Activated B cell treated with CpG ODN at 0.5 μM for 24 hours (primary cell): Measurements from ENCODE around the gene SAMHD1. TPM values are rescaled to one million over a fixed set of nuclear protein-coding genes. Genes with fewer than 3 reads are reported as not detected.
A peak's percentile ranks its signal among the peaks of the same experiment; 100 is the strongest.

Source experiments
- ATAC-seq: fragments of 200-7000 bp; cut with Tn5 transposase; one replicate; pipeline ENCODE4 v1.10.0; 2021; ENCODE audit warnings: low read depth, mild to moderate bottlenecking, moderate library complexity
- CTCF ChIA-PET: fragments of 350-600 bp; sonication (Branson Sonifier 250); formaldehyde crosslinking; loops from one replicate; lab custom pipeline; 2021; ENCODE audit warnings: antibody characterized with exemption; lab: Charles Lee
- POLR2A ChIA-PET: fragments of 350-600 bp; sonication (Branson Sonifier 250); formaldehyde crosslinking; loops from one replicate; lab custom pipeline; 2021; ENCODE audit warnings: antibody characterized with exemption; lab: Charles Lee
- DNase-seq: peaks from one replicate; pipeline ENCODE4 v3.0.0; 2022
- H3K27ac Mint-ChIP-seq: one replicate; pipeline ENCODE4 v1.8.0; 2020; ENCODE audit warnings: mixed read lengths
- H3K27me3 Mint-ChIP-seq: one replicate; pipeline ENCODE4 v1.8.0; 2021; ENCODE audit warnings: mixed read lengths
- H3K36me3 Mint-ChIP-seq: one replicate; pipeline ENCODE4 v1.8.0; 2021; ENCODE audit warnings: low read depth, mixed read lengths
- H3K4me1 Mint-ChIP-seq: one replicate; pipeline ENCODE4 v1.8.0; 2021; ENCODE audit warnings: mixed read lengths
- H3K4me3 Mint-ChIP-seq: one replicate; pipeline ENCODE4 v1.8.0; 2020; ENCODE audit warnings: mild to moderate bottlenecking, mixed read lengths
- H3K9me3 Mint-ChIP-seq: one replicate; pipeline ENCODE4 v1.8.0; 2020; ENCODE audit warnings: mixed read lengths
- intact Hi-C: fragments of 100-400 bp; cut with micrococcal nuclease; formaldehyde crosslinking; loops from one replicate; pipeline ENCODE4 v1.15.1; 2024
- total RNA-seq: library from RNA; stranded (reverse); gene quantifications from 2 replicates; pipeline ENCODE4 v1.2.3, GENCODE V29; 2022
- TF ChIP-seq, protein P1 (sequence below): fragments of 200-600 bp; IDR thresholded peaks from one replicate; pipeline ENCODE4 v1.8.0; 2022; ENCODE audit warnings: antibody characterized with exemption, mild to moderate bottlenecking

The SAMHD1 gene
- total RNA-seq, 1 donor from 2014 or later: 16.4 TPM

DNA sequence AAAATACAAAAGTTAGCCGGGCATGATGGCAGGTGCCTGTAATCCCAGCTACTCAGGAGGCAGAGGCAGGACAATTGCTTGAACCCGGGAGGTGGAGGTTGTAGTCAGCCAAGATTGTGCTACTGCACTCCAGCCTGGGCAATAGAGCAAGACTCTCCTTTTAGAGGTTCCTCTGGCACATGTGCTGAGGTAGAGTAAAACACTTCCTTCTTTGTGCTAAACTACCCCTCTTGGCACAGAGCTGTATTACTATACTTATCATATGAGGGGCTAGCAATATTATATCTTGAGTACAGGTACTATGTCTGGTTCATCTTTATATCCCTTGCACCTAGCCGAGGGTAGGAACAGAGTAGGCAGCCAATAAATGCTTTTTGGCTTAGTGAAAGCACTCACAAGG is 40.2 kb upstream of the SAMHD1 start:
- H3K4me1 Mint-ChIP-seq: peaks cover 13% of the 10 kb centered on the region
- H3K27me3 Mint-ChIP-seq: no peaks in the 10 kb centered on the region
- peaks cover 26% of the 10 kb centered on the region for H3K36me3 Mint-ChIP-seq
- H3K27ac Mint-ChIP-seq: no peak overlapping the region
- DNase-seq: no peak
- ATAC-seq: no peak
- intact Hi-C loops: no loop called here
- no peak overlapping the region for H3K4me3 Mint-ChIP-seq
- POLR2A ChIA-PET: no interaction called here
- CTCF ChIA-PET: no interaction called here
- H3K9me3 Mint-ChIP-seq: peaks cover 7% of the 10 kb centered on the region
- TF ChIP-seq, protein P1, sequence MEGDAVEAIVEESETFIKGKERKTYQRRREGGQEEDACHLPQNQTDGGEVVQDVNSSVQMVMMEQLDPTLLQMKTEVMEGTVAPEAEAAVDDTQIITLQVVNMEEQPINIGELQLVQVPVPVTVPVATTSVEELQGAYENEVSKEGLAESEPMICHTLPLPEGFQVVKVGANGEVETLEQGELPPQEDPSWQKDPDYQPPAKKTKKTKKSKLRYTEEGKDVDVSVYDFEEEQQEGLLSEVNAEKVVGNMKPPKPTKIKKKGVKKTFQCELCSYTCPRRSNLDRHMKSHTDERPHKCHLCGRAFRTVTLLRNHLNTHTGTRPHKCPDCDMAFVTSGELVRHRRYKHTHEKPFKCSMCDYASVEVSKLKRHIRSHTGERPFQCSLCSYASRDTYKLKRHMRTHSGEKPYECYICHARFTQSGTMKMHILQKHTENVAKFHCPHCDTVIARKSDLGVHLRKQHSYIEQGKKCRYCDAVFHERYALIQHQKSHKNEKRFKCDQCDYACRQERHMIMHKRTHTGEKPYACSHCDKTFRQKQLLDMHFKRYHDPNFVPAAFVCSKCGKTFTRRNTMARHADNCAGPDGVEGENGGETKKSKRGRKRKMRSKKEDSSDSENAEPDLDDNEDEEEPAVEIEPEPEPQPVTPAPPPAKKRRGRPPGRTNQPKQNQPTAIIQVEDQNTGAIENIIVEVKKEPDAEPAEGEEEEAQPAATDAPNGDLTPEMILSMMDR: no peak

DNA sequence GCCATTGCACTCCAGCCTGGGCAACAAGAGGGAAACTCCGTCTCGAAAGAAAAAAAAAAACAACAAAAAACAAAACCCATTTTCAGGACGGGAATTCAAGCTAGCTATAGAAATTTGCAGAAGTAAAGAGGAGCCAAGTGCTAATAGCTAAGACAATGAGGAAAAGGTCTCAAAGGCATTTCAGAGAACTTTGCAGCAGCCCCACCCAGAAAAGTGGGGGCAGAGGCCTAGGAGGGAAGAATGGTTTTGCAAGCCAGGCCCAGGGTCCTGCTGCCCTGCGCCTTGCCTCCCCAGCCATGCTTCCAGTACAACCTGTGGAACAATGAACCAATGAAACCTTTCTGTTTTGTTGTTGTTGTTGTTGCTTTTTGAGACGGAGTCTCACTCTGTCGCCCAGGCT is 38.3 kb upstream of the SAMHD1 start:
- Mint-ChIP-seq H3K36me3 (peaks cover 11% of the 10 kb centered on the region), H3K4me3 (no peak overlapping the region), H3K4me1 (peaks cover 13% of the 10 kb centered on the region), H3K27ac (no peak overlapping the region), H3K27me3 (no peaks in the 10 kb centered on the region), H3K9me3 (peaks cover 7% of the 10 kb centered on the region)
- TF ChIP-seq, protein P1: no peak
- ChIA-PET CTCF (no interaction called here), POLR2A (no interaction called here)
- intact Hi-C loops: no loop called here
- ATAC-seq: no peak
- no peak for DNase-seq

DNA sequence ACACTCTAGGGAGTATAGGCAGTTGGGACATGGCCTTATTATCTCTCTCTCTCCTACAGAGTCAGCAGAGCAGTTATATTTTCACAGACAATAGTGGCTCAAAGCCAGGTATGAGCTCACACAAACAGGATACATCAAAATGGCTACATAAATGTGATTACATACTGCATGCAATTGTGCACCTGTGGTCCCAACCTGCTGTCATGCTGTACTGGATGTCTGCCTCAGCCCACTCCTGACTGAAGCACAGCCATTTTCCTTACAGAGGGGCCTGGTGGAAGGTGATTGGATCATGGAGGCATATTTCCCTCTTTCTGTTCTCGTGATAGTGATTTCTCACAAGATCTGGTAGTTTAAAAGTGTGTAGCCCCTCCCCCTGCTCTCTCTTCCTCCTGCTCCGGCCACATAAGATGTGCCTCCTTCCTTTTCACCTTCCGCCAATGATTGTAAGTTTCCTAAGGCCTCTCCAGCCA is 37.0 kb upstream of the SAMHD1 start:
- Mint-ChIP-seq H3K36me3 (peaks cover 5% of the 10 kb centered on the region), H3K4me3 (no peak overlapping the region), H3K27ac (no peak overlapping the region), H3K4me1 (peaks cover 21% of the 10 kb centered on the region), H3K9me3 (peaks cover 7% of the 10 kb centered on the region), H3K27me3 (no peaks in the 10 kb centered on the region)
- POLR2A ChIA-PET: interaction anchor here (0.5 kb wide), 1 partner anchor 17 kb away, joined by 3 read pairs; no protein-coding TSS in a partner anchor
- CTCF ChIA-PET: no interaction called here
- DNase-seq (no peak), ATAC-seq (no peak)
- TF ChIP-seq, protein P1: no peak
- intact Hi-C loops: no loop called here

DNA sequence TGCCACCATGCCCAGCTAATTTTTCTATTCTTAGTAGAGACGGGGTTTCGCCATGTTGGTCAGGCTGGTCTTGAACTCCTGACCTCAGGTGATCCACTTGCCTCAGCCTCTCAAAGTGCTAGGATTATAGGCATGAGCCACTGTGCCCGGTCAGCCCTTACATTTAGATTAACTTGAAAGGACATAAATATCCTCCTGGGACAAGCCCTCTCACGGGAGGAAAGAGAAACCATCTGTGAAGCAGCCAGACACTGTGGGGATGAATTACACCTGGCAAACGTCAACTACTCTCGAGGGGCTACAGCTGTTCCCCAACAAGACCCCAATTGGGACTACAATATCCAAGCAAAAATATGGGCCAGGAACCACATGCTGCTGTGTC is 32.7 kb upstream of the SAMHD1 start:
- TF ChIP-seq, protein P1: no peak
- peaks cover 19% of the 10 kb centered on the region for H3K4me1 Mint-ChIP-seq
- ChIA-PET POLR2A (no interaction called here), CTCF (no interaction called here)
- H3K4me3 Mint-ChIP-seq: no peak overlapping the region
- no peaks in the 10 kb centered on the region for H3K27me3 Mint-ChIP-seq
- no peaks in the 10 kb centered on the region for H3K36me3 Mint-ChIP-seq
- intact Hi-C loops: no loop called here
- H3K27ac Mint-ChIP-seq: no peak overlapping the region
- ATAC-seq: peak; percentile 40
- no peaks in the 10 kb centered on the region for H3K9me3 Mint-ChIP-seq
- no peak for DNase-seq

DNA sequence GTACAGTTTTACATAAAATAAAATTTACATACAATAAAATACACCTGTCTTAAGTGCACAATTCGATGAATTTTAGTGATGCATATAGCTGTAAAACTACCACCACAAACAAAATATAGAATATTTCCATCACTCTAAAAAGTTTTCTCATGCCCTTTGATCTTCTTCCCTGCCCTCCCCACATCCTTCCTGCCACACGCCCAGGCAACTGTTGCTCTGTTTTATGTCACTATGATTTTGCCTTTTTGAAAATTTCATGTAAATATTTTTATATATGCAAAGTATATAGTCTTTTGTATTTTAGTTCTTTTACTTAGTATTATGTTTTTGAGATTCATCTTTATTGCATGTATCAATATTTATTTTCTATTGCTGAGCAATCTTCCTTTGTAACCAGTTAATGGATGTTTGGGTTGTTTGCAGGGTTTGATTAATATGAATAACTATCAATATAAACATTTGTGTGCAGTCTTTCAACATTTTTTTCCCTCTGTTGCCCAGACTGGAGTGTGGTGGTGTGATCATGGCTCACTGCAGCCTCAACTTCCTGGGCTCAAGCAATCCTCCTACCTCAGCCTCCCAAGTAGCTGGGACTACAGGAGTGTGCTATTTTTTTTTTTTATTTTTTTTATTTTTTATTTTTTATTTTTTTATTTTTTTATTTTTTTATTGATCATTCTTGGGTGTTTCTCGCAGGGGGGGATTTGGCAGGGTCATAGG is 23.8 kb upstream of the SAMHD1 start:
- ATAC-seq (no peak), DNase-seq (no peak)
- peaks cover 6% of the 10 kb centered on the region for H3K4me1 Mint-ChIP-seq
- POLR2A ChIA-PET: interaction anchor here (0.6 kb wide), 1 partner anchor 68 kb away, joined by 3 read pairs; no protein-coding TSS in a partner anchor
- CTCF ChIA-PET: no interaction called here
- TF ChIP-seq, protein P1: no peak
- H3K27ac Mint-ChIP-seq: no peak overlapping the region
- H3K36me3 Mint-ChIP-seq: no peaks in the 10 kb centered on the region
- H3K27me3 Mint-ChIP-seq: no peaks in the 10 kb centered on the region
- intact Hi-C loops: no loop called here
- H3K9me3 Mint-ChIP-seq: no peaks in the 10 kb centered on the region
- no peak overlapping the region for H3K4me3 Mint-ChIP-seq
